RWPE1 (cell line): ENCODE data around the gene SLC24A3.

Source experiments
- CTCF ChIA-PET: fragments of 350-600 bp; sonication (Branson Sonifier 250); formaldehyde crosslinking; extraction: SDS; loops from one replicate; lab custom pipeline; 2021; lab: Yijun Ruan, JAX
- POLR2A ChIA-PET: fragments of 400-600 bp; formaldehyde crosslinking; extraction: SDS; loops from one replicate; lab custom pipeline; 2020; ENCODE audit warnings: antibody characterized with exemption; ENCODE audit not compliant: low non-redundant PET; lab: Yijun Ruan, JAX
- DNase-seq: peaks from one replicate; pipeline ENCODE4 v3.0.0; 2012; ENCODE audit warnings: low spot score
- H3K27ac ChIP-seq: fragments of 450-650 bp; 2 replicates; pipeline ENCODE4 v1.5.1; 2017
- TF ChIP-seq, protein P1 (sequence below): fragments of 450-650 bp; conservative IDR thresholded peaks from 2 replicates; pipeline ENCODE4 v1.5.1; 2017; ENCODE audit warnings: low read depth, mild to moderate bottlenecking

SLC24A3 gene

DNA sequence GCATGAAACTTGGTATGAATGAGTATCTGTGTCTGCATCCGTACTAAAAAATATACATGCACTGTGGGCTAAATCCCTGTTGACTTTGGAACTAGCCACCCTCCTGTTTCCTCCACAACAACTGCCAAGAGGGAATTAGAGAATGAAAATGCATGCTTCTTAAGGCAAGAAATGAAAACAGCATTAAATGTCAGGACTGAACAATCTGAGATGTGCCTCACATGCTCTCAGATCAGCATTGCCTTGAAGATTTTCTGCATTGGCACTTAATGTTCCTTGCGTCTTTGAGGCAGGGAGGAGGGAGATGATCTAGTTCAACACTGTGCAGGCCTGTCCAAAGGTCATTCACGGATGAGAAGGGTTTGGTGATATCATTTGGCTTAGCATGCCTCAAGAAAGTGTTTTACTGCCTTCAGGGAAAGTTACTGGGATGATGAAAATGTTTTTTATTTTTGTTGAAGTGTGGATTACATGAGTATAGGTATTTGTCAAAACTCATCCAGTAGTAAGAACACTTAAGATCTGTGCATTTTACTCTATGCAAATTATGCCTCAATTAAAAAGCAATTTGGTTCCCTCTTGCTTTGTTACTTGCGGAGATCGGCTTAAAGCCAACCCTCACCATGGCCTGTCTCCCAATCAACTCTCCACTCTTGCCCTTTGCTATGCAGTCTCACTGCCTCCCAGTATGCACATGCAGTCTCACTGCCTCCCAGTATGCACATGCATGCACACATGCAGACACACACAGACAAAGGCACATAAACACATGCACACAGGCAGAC is 498.1 kb downstream of the SLC24A3 start:
- DNase-seq = no peak
- ChIA-PET CTCF (no interaction called here), POLR2A (no interaction called here)
- TF ChIP-seq, protein P1, sequence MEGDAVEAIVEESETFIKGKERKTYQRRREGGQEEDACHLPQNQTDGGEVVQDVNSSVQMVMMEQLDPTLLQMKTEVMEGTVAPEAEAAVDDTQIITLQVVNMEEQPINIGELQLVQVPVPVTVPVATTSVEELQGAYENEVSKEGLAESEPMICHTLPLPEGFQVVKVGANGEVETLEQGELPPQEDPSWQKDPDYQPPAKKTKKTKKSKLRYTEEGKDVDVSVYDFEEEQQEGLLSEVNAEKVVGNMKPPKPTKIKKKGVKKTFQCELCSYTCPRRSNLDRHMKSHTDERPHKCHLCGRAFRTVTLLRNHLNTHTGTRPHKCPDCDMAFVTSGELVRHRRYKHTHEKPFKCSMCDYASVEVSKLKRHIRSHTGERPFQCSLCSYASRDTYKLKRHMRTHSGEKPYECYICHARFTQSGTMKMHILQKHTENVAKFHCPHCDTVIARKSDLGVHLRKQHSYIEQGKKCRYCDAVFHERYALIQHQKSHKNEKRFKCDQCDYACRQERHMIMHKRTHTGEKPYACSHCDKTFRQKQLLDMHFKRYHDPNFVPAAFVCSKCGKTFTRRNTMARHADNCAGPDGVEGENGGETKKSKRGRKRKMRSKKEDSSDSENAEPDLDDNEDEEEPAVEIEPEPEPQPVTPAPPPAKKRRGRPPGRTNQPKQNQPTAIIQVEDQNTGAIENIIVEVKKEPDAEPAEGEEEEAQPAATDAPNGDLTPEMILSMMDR = no peak
- no peak overlapping the region for H3K27ac ChIP-seq

- TF ChIP-seq, protein P1 = no peak
- DNase-seq = no peak
- no peak overlapping the region for H3K27ac ChIP-seq
- ChIA-PET POLR2A (no interaction called here), CTCF (no interaction called here)
These were observed 498.7 kb downstream of the SLC24A3 start for GRCh38 chr20:19711126-19711525.

GRCh38 chr20:19712721-19713260 is 500.3 kb downstream of the SLC24A3 start:
- DNase-seq = no peak
- no peak overlapping the region for H3K27ac ChIP-seq
- ChIA-PET POLR2A (no interaction called here), CTCF (interaction anchor here (0.6 kb wide), 1 partner anchor 69 kb away, joined by 3 read pairs; no protein-coding TSS in a partner anchor)
- TF ChIP-seq, protein P1 = no peak

DNA sequence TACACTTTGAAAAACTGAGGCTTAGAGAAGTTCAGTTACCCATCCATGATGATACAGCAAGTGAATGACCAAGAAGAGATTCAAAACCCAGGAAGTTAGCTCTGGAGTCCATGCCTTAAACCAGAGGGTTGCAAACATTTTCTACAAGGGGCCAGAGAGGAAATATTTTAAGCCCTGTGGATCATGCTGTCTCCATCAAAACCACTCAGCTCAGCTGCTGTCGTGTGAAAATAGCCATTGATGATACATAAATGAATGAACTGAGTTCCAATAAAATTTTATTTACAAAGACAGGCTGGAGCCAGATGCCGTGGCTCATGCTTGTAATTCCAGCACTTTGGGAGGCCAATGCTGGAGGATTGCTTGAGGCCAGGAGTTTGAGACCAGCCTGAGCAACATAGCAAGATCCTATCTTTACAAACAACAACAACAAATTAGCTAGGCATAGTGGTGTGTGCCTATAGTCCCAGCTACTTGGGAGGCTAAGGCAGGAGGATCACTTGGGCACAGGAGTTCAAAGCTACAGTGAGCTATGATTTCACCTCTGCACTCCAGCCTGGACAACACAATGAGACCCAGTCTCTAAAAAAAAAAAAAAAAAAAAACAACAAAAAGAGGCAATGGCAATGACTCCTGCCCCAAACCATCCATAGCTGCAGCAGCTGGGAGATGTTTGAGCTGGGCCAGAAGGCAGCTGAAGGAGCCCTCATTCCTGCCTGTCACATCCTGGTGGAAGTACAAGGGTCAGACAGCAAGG is 501.6 kb downstream of the SLC24A3 start:
- CTCF ChIA-PET = interaction anchor here (0.6 to 0.8 kb wide), 3 partner anchors 27 to 525 kb away, joined by 3 read pairs; no protein-coding TSS in a partner anchor
- DNase-seq = no peak
- POLR2A ChIA-PET = interaction anchor here (0.6 kb wide), 1 partner anchor 285 kb away, joined by 3 read pairs; no protein-coding TSS in a partner anchor
- no peak overlapping the region for H3K27ac ChIP-seq
- TF ChIP-seq, protein P1 = no peak

GRCh38 chr20:19714579-19714840 is 502.1 kb downstream of the SLC24A3 start:
- TF ChIP-seq, protein P1 = no peak
- no peak for DNase-seq
- CTCF ChIA-PET = interaction anchor here (0.6 to 0.8 kb wide), 2 partner anchors 27 to 526 kb away, joined by 3 read pairs; no protein-coding TSS in a partner anchor
- POLR2A ChIA-PET = interaction anchor here (0.6 kb wide), 1 partner anchor 284 kb away, joined by 3 read pairs; no protein-coding TSS in a partner anchor
- H3K27ac ChIP-seq = no peak overlapping the region

DNA sequence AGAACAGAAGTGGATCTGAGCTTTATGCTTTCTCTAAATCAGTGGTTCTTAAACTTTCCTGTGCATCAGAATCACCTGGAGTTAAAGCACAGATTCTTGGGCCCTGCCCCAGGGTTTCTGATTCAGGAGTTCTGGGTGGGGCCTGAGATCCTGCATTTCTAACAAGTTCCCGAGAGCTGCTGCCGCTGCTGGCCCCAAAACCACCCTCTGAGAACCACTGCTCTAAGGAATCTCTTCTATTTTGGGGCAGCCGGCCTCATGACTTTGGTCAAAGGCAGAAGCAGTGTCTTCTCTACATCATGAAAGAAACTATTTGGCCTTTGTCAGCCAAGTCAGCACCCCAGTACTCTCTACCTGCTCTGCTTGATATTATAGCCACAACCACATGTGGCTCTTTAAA is 503.5 kb downstream of the SLC24A3 start:
- ChIA-PET POLR2A (no interaction called here), CTCF (no interaction called here)
- TF ChIP-seq, protein P1 = no peak

More for the DNA sequence above, 503.5 kb downstream of the SLC24A3 start:
- DNase-seq = no peak
- H3K27ac ChIP-seq = no peak overlapping the region
